K562 (cell line): ENCODE measurements around the gene RTF1. TPM values are rescaled to one million over a fixed set of nuclear protein-coding genes. Genes with fewer than 3 reads are reported as not detected.
A peak's percentile ranks its signal among the peaks of the same experiment; 100 is the strongest.

Experiments used
- AFF4 ChIP-seq: sonication (generic); formaldehyde crosslinking; IDR thresholded peaks from 2 replicates; pipeline ENCODE4 v1.8.0; 2023; ENCODE audit warnings: mild to moderate bottlenecking, missing genetic modification reagents
- CBX1 ChIP-seq: sonication (generic); IDR thresholded peaks from 2 replicates; pipeline ENCODE4 v1.6.1; 2016; ENCODE audit warnings: antibody characterized with exemption, low read depth, mild to moderate bottlenecking
- COPS2 ChIP-seq: fragments of 450-650 bp; conservative IDR thresholded peaks from 2 replicates; pipeline ENCODE4 v1.6.1; 2016; ENCODE audit warnings: mild to moderate bottlenecking, moderate library complexity
- E4F1 ChIP-seq: fragments of 250-450 bp; sonication (Bioruptor Pico); IDR thresholded peaks from 2 replicates; pipeline ENCODE4 v1.5.0; 2021; ENCODE audit warnings: mild to moderate bottlenecking, borderline replicate concordance
- FOXM1 ChIP-seq, 2 experiments: fragments of 450-650 bp in 1 of 2; sonication (generic) in 1 of 2; formaldehyde crosslinking in 1 of 2; IDR thresholded peaks; 2 replicates each; pipeline versions ENCODE4 v1.6.1 to v1.9.0; 2017 to 2022; ENCODE audit warnings: low read depth in 2 of 2, mild to moderate bottlenecking in 2 of 2, missing genetic modification reagents in 1 of 2, moderate library complexity in 1 of 2
- GTF3C2 ChIP-seq: IDR thresholded peaks from 3 replicates; pipeline ENCODE4 v1.6.1; 2011; ENCODE audit warnings: borderline replicate concordance, mild to moderate bottlenecking, moderate library complexity; ENCODE audit not compliant: insufficient read length; ENCODE audit errors: extremely low read depth
- HDAC2 ChIP-seq: fragments of 450-650 bp; IDR thresholded peaks from 2 replicates; pipeline ENCODE4 v1.6.1; 2016; ENCODE audit warnings: mild to moderate bottlenecking
- KLF1 ChIP-seq: fragments of 450-650 bp; IDR thresholded peaks from 2 replicates; pipeline ENCODE4 v1.6.1; 2016; ENCODE audit warnings: missing genetic modification characterization, missing compliant biosample characterization
- NBN ChIP-seq: fragments of 450-650 bp; IDR thresholded peaks from 2 replicates; pipeline ENCODE4 v1.6.1; 2016; ENCODE audit warnings: low read depth, mild to moderate bottlenecking
- NR2C2 ChIP-seq, 2 experiments: fragments of 200-800 bp in 1 of 2; sonication (Bioruptor generic) in 1 of 2; sonication (generic) in 1 of 2; formaldehyde crosslinking in 1 of 2; IDR thresholded peaks; 2 replicates each; pipeline versions ENCODE4 v1.6.1 to v1.8.0; 2016 to 2022; ENCODE audit warnings: mild to moderate bottlenecking in 1 of 2, missing compliant biosample characterization in 1 of 2, missing genetic modification characterization in 1 of 2, missing genetic modification reagents in 1 of 2
- RBM17 ChIP-seq: fragments of 200-400 bp; formaldehyde crosslinking; IDR thresholded peaks from 2 replicates; pipeline ENCODE4 v1.6.1; 2017; ENCODE audit warnings: low read depth, mild to moderate bottlenecking, low read length, borderline replicate concordance
- polyA plus RNA-seq, 8 experiments: library from polyadenylated mRNA; depleted of rRNA in 4 of 8; stranded (reverse) in 5 of 8; unstranded in 3 of 8; fragments of >200 nt; fragmentation: Nextera tagmentation in 2 of 8; fragmentation: Illumina TruSeq in 1 of 8; extraction: Ambion mirVana in 2 of 8; extraction: Trizol in 1 of 8; gene quantifications; 2 replicates each; pipeline versions ENCODE4 v1.2.1 to v1.2.3, GENCODE V29; 2011 to 2014; ENCODE audit warnings: inconsistent platforms in 1 of 8, missing spikeins in 1 of 8
- total RNA-seq, 7 experiments: library from RNA; depleted of rRNA in 6 of 7; stranded (reverse); fragments of >200 nt in 6 of 7; fragmentation: Illumina TruSeq in 2 of 7; extraction: Trizol in 2 of 7; gene quantifications; 2 replicates each; pipeline versions ENCODE4 v1.2.1 to v1.2.3, GENCODE V29; 2011 to 2021; ENCODE audit warnings: low replicate concordance in 1 of 7
- TF ChIP-seq, protein P1 (sequence below), 2 experiments: fragments of 450-650 bp; IDR thresholded peaks; 2 replicates each; pipeline ENCODE4 v1.6.1; 2016

The RTF1 gene
- total and polyA plus RNA-seq, 9 of the 15 experiments (the other 6 are each of a cell fraction or from before 2014, with no cell fraction given) = 7.6 to 69.5 (median 31.5) TPM

DNA sequence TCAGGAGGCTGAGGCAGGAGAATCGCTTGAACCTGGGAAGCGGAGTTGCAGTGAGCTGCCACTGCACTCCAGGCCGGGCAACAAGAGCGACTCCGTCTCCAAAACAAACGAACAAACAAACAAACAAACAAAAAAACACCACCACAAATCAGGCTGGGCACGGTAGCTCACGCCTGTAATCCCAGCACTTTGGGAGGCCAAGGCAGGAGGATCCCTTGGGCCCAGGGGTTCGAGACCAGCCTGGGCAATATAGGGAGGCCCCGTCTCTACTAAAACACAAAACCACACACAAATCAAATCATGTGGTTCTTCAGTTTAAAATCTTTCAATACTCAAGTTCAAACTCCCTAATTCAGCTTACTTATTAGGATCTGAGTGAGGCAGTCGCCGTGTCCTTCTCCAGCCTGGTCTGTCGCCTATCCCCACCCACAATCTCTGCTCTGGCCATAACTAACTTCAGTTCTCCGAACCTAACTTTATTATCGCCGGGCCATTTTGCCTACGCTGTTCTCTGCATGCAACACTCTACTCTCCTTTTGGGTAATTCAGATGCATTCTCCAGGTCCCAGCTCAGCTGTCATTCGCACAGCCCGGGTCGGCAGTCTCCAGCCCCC, 660 bp upstream of the RTF1 start (continued):
- peak; percentile 24; the same call in 1 of the 2 replicates for TF ChIP-seq AFF4 (CRISPR knock-in tag)
- peak; percentile 42 for TF ChIP-seq GTF3C2
- peak; percentile 83 for TF ChIP-seq HDAC2
- no peak for TF ChIP-seq E4F1 (CRISPR knock-in tag)
- TF ChIP-seq CBX1 = 0 out of 2 replicates have a peak, but pooled peaks have one; percentile 32
- TF ChIP-seq NBN = peak; percentile 71; the same call in 1 of the 2 replicates
- TF ChIP-seq RBM17 = no peak
- 0 out of 2 replicates have a peak, but pooled peaks have one; percentile 31 for TF ChIP-seq NR2C2 (CRISPR knock-in tag; IDR thresholded peaks at IDR 0.05)
- no peak for TF ChIP-seq NR2C2 (tag; IDR thresholded peaks at IDR 0.05)
- no peak for TF ChIP-seq COPS2
- TF ChIP-seq, protein P1, sequence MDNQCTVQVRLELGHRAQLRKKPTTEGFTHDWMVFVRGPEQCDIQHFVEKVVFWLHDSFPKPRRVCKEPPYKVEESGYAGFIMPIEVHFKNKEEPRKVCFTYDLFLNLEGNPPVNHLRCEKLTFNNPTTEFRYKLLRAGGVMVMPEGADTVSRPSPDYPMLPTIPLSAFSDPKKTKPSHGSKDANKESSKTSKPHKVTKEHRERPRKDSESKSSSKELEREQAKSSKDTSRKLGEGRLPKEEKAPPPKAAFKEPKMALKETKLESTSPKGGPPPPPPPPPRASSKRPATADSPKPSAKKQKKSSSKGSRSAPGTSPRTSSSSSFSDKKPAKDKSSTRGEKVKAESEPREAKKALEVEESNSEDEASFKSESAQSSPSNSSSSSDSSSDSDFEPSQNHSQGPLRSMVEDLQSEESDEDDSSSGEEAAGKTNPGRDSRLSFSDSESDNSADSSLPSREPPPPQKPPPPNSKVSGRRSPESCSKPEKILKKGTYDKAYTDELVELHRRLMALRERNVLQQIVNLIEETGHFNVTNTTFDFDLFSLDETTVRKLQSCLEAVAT (IDR thresholded peaks at IDR 0.05) = 0 out of 4 replicates have a peak, but pooled peaks of 1 of the 2 experiments have one; percentile 1
- no peak for TF ChIP-seq KLF1 (tag)
- no peak for TF ChIP-seq FOXM1 (IDR thresholded peaks at IDR 0.05; ENCODE audit: low read depth)
- no peak for TF ChIP-seq FOXM1 (CRISPR knock-in tag; IDR thresholded peaks at IDR 0.05; ENCODE audit: low read depth)
